ENCODE results near the gene FBXL7. TPM values are rescaled to one million over a fixed set of nuclear protein-coding genes. Genes with fewer than 3 reads are reported as not detected.

FBXL7 gene
- total RNA-seq, 6 experiments from 2014 or later = 0.81 to 1.9 (median 1.3) TPM

DNA sequence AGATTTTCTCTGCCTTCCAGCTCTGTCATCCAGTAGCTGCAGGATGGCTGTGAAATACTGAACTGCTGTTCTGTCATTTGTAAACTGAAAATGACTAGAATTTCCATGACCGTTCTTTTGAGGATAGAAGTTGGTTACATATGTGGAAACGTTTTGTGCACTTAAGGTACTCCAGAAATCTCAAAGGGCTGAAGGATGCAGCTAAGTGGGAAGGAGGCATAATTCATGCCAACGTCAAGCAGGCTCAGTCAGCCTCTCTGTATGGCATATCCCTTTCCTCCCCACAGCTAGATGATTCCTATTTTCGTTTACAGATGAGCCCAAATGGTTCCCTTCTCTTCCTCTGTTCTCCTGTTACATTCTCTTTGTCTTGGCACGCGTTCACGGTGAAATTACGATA, 257.6 kb downstream of the FBXL7 start:
- WGBS (ENCODE audit: insufficient coverage, low coverage, low lambda C conversion rate, missing lambda C conversion rate) = 56% methylated on average over 7 of the region's 8 CpGs
- no peaks in the 10 kb centered on the region for H3K27me3 ChIP-seq
- no peak overlapping the region for H3K4me3 ChIP-seq
- no peaks in the 10 kb centered on the region for H3K4me1 ChIP-seq
- no peak for TF ChIP-seq POLR2A (IDR thresholded peaks at IDR 0.05)
- no peak for TF ChIP-seq CTCF (IDR thresholded peaks at IDR 0.05)
- DNase-seq (no peak), ATAC-seq (no peak)
- intact Hi-C loops (cut with DNase I) = no loop called here
- H3K9me3 ChIP-seq = no peaks in the 10 kb centered on the region
- H3K36me3 ChIP-seq = no peaks in the 10 kb centered on the region
- no peak overlapping the region for H3K27ac ChIP-seq

DNA sequence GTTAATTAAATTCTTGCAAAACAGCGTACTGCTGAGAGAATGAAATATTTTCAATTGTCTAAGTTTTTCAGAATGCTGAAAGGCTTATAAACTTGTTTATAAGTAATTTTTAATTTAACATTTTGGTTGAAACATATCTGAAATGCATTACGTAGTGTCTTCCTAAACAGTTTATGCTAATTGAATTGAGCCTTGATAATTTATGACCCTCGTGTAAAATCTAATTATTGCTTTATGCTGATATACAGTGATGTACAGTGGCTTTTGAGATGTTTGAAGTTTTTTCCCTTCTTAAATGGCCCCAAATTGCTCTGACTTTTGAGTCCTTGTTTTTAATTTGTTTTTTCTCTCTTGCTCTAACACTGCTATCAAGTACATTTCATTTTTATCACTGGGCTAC, 262.7 kb downstream of the FBXL7 start:
- DNase-seq (no peak), ATAC-seq (no peak)
- TF ChIP-seq CTCF (IDR thresholded peaks at IDR 0.05) (no peak), POLR2A (IDR thresholded peaks at IDR 0.05) (no peak)
- intact Hi-C loops (cut with DNase I) = no loop called here
- H3K9me3 ChIP-seq = no peaks in the 10 kb centered on the region
- H3K27me3 ChIP-seq = no peaks in the 10 kb centered on the region
- no peaks in the 10 kb centered on the region for H3K36me3 ChIP-seq
- WGBS (ENCODE audit: insufficient coverage, low coverage, low lambda C conversion rate, missing lambda C conversion rate) = 62% methylated on average over 3 of the region's 3 CpGs
- no peaks in the 10 kb centered on the region for H3K4me1 ChIP-seq
- H3K4me3 ChIP-seq = no peak overlapping the region
- no peak overlapping the region for H3K27ac ChIP-seq

- no peak for ATAC-seq
- Histone ChIP-seq H3K27ac (no peak overlapping the region), H3K36me3 (no peaks in the 10 kb centered on the region), H3K9me3 (no peaks in the 10 kb centered on the region), H3K4me1 (no peaks in the 10 kb centered on the region), H3K4me3 (no peak overlapping the region), H3K27me3 (no peaks in the 10 kb centered on the region)
- no peak for TF ChIP-seq CTCF (IDR thresholded peaks at IDR 0.05)
- no peak for TF ChIP-seq POLR2A (IDR thresholded peaks at IDR 0.05)
- DNase-seq = no peak
- intact Hi-C loops (cut with DNase I) = no loop called here
Measured at GRCh38 chr5:15763754-15764153, 263.8 kb downstream of the FBXL7 start.

- intact Hi-C loops (cut with DNase I) = no loop called here
- ATAC-seq = no peak
- 100% methylated on average over 2 of the region's 3 CpGs for WGBS (ENCODE audit: insufficient coverage, low coverage, low lambda C conversion rate, missing lambda C conversion rate)
- DNase-seq = no peak
- Histone ChIP-seq H3K27ac (no peak overlapping the region), H3K4me3 (no peak overlapping the region), H3K27me3 (no peaks in the 10 kb centered on the region), H3K9me3 (no peaks in the 10 kb centered on the region), H3K36me3 (no peaks in the 10 kb centered on the region), H3K4me1 (no peaks in the 10 kb centered on the region)
- TF ChIP-seq POLR2A (IDR thresholded peaks at IDR 0.05) = no peak
- TF ChIP-seq CTCF (IDR thresholded peaks at IDR 0.05) = no peak
Measured at GRCh38 chr5:15768936-15769335, 269.0 kb downstream of the FBXL7 start.

- Histone ChIP-seq H3K4me3 (no peak overlapping the region), H3K36me3 (no peaks in the 10 kb centered on the region), H3K9me3 (no peaks in the 10 kb centered on the region), H3K27ac (no peak overlapping the region), H3K4me1 (no peaks in the 10 kb centered on the region), H3K27me3 (no peaks in the 10 kb centered on the region)
- 73% methylated on average over 1 of the region's 1 CpG for WGBS (ENCODE audit: insufficient coverage, low coverage, low lambda C conversion rate, missing lambda C conversion rate)
- ATAC-seq = no peak
- intact Hi-C loops (cut with DNase I) = no loop called here
- no peak for TF ChIP-seq CTCF (IDR thresholded peaks at IDR 0.05)
- no peak for TF ChIP-seq POLR2A (IDR thresholded peaks at IDR 0.05)
- no peak for DNase-seq
Measured at GRCh38 chr5:15772131-15772530, 272.2 kb downstream of the FBXL7 start.

Measured in right lobe of liver (tissue), 6 donors.